HEK293T (cell line): ENCODE data around the gene FOXO1.

Experiments used
- CTCF ChIA-PET: fragments of 350-600 bp; formaldehyde crosslinking; extraction: SDS; loops from one replicate; lab custom pipeline; 2021; ENCODE audit warnings: antibody characterized with exemption, inconsistent platforms; lab: Yijun Ruan, JAX
- POLR2A ChIA-PET: fragments of 350-600 bp; formaldehyde crosslinking; extraction: SDS; loops from one replicate; lab custom pipeline; 2020; ENCODE audit warnings: antibody characterized with exemption, inconsistent platforms; lab: Yijun Ruan, JAX
- DNase-seq: peaks from one replicate; pipeline ENCODE4 v3.0.0; 2012; ENCODE audit warnings: mixed read lengths; ENCODE audit errors: extremely low spot score
- ARNT ChIP-seq: fragments of 450-650 bp; IDR thresholded peaks from 2 replicates; pipeline ENCODE4 v1.6.1; 2017; ENCODE audit warnings: mild to moderate bottlenecking
- BHLHE40 ChIP-seq: fragments of 450-650 bp; IDR thresholded peaks from 2 replicates; pipeline ENCODE4 v1.6.1; 2016; ENCODE audit warnings: mild to moderate bottlenecking, moderate library complexity, borderline replicate concordance
- CTBP1 ChIP-seq: fragments of 450-650 bp; IDR thresholded peaks from 2 replicates; pipeline ENCODE4 v1.6.1; 2016; ENCODE audit warnings: borderline replicate concordance
- ELF4 ChIP-seq: fragments of 450-650 bp; IDR thresholded peaks from 2 replicates; pipeline ENCODE4 v1.6.1; 2017; ENCODE audit warnings: antibody characterized with exemption
- FOXA1 ChIP-seq: fragments of 450-650 bp; IDR thresholded peaks from 2 replicates; pipeline ENCODE4 v1.6.1; 2016; ENCODE audit warnings: mild to moderate bottlenecking
- FOXK2 ChIP-seq: fragments of 450-650 bp; IDR thresholded peaks from 2 replicates; pipeline ENCODE4 v1.6.1; 2016; ENCODE audit warnings: mild to moderate bottlenecking
- FOXM1 ChIP-seq: fragments of 450-650 bp; IDR thresholded peaks from 2 replicates; pipeline ENCODE4 v1.6.1; 2017; ENCODE audit warnings: mild to moderate bottlenecking, borderline replicate concordance
- HDGF ChIP-seq: fragments of 450-650 bp; IDR thresholded peaks from 2 replicates; pipeline ENCODE4 v1.6.1; 2017; ENCODE audit warnings: antibody characterized with exemption, borderline replicate concordance
- L3MBTL2 ChIP-seq: fragments of 450-650 bp; conservative IDR thresholded peaks from 2 replicates; pipeline ENCODE4 v1.6.1; 2016; ENCODE audit warnings: mild to moderate bottlenecking
- LEF1 ChIP-seq: fragments of 450-650 bp; IDR thresholded peaks from 2 replicates; pipeline ENCODE4 v1.6.1; 2017; ENCODE audit warnings: mild to moderate bottlenecking, borderline replicate concordance
- NFRKB ChIP-seq: fragments of 450-650 bp; IDR thresholded peaks from 2 replicates; pipeline ENCODE4 v1.6.1; 2016; ENCODE audit warnings: mild to moderate bottlenecking, moderate library complexity
- PKNOX1 ChIP-seq: fragments of 450-650 bp; IDR thresholded peaks from 2 replicates; pipeline ENCODE4 v1.6.1; 2016
- SP1 ChIP-seq: fragments of 450-650 bp; IDR thresholded peaks from 2 replicates; pipeline ENCODE4 v1.6.1; 2017
- SUZ12 ChIP-seq: fragments of 450-650 bp; IDR thresholded peaks from 2 replicates; pipeline ENCODE4 v1.6.1; 2016; ENCODE audit warnings: mild to moderate bottlenecking
- TARDBP ChIP-seq: fragments of 450-650 bp; IDR thresholded peaks from 2 replicates; pipeline ENCODE4 v1.6.1; 2016
- ZNF384 ChIP-seq: fragments of 450-650 bp; IDR thresholded peaks from 2 replicates; pipeline ENCODE4 v1.6.1; 2016

FOXO1 gene

GRCh38 chr13:40527914-40528313 is 138.5 kb downstream of the FOXO1 start:
- CTCF ChIA-PET: no interaction called here
- DNase-seq: no peak
- TF ChIP-seq ARNT: no peak
- TF ChIP-seq LEF1: no peak
- no peak for TF ChIP-seq SUZ12
- no peak for TF ChIP-seq CTBP1
- TF ChIP-seq BHLHE40: no peak
- TF ChIP-seq SP1: no peak
- POLR2A ChIA-PET: no interaction called here

- DNase-seq: no peak
- TF ChIP-seq LEF1: no peak
- no peak for TF ChIP-seq ARNT
- TF ChIP-seq PKNOX1: no peak
- POLR2A ChIA-PET: no interaction called here
- CTCF ChIA-PET: no interaction called here
Measured at GRCh38 chr13:40522282-40522681, 144.2 kb downstream of the FOXO1 start.

- DNase-seq: no peak
- ChIA-PET POLR2A (no interaction called here), CTCF (no interaction called here)
- no peak for TF ChIP-seq FOXK2
Measured at GRCh38 chr13:40520916-40521315, 145.5 kb downstream of the FOXO1 start.

- CTCF ChIA-PET: no interaction called here
- no peak for TF ChIP-seq ARNT
- DNase-seq: peak; percentile 35
- POLR2A ChIA-PET: no interaction called here
Measured at GRCh38 chr13:40519637-40520036, 146.8 kb downstream of the FOXO1 start.

GRCh38 chr13:40518481-40518882 is 148.0 kb downstream of the FOXO1 start:
- ChIA-PET CTCF (no interaction called here), POLR2A (no interaction called here)
- no peak for DNase-seq
- no peak for TF ChIP-seq ELF4
- TF ChIP-seq SP1: no peak
- TF ChIP-seq L3MBTL2: no peak
- no peak for TF ChIP-seq TARDBP
- no peak for TF ChIP-seq ZNF384
- no peak for TF ChIP-seq ARNT
- no peak for TF ChIP-seq SUZ12
- TF ChIP-seq LEF1: no peak
- no peak for TF ChIP-seq PKNOX1
- TF ChIP-seq CTBP1: no peak
- no peak for TF ChIP-seq FOXA1
- no peak for TF ChIP-seq BHLHE40

GRCh38 chr13:40517486-40518480 is 148.7 kb downstream of the FOXO1 start:
- CTCF ChIA-PET: no interaction called here
- TF ChIP-seq HDGF (no peak), PKNOX1 (no peak), SP1 (no peak), FOXM1 (no peak), LEF1 (no peak), TARDBP (no peak), FOXK2 (no peak), ELF4 (no peak), L3MBTL2 (no peak), FOXA1 (no peak), CTBP1 (no peak), SUZ12 (no peak), ARNT (no peak), NFRKB (no peak), ZNF384 (no peak), BHLHE40 (no peak)
- POLR2A ChIA-PET: no interaction called here
- no peak for DNase-seq

GRCh38 chr13:40515702-40516101 is 150.7 kb downstream of the FOXO1 start:
- no peak for DNase-seq
- CTCF ChIA-PET: no interaction called here
- POLR2A ChIA-PET: no interaction called here
- TF ChIP-seq HDGF (no peak), NFRKB (no peak), PKNOX1 (no peak), LEF1 (no peak), ARNT (no peak), ELF4 (no peak), BHLHE40 (no peak), FOXM1 (no peak), FOXK2 (no peak), SP1 (no peak), FOXA1 (no peak), SUZ12 (no peak), ZNF384 (no peak), CTBP1 (no peak), L3MBTL2 (no peak), TARDBP (no peak)
